Measurements from ENCODE around the gene CDRT15L2.
A peak's percentile ranks its signal among the peaks of the same experiment; 100 is the strongest.
"Not testable (repeated sequence)": the region's sequence is repeated elsewhere in the genome, so short reads cannot be mapped to it uniquely, and the experiment has no call there.

Gene CDRT15L2

GRCh38 chr17:20575071-20575470 is 4.5 kb upstream of the CDRT15L2 start:
- not testable (repeated sequence) for DNase-seq (ENCODE audit: low spot score)

GRCh38 chr17:20583891-20584577 is 4.5 kb downstream of the CDRT15L2 start:
- DNase-seq (ENCODE audit: low spot score), result not testable (repeated sequence)

GRCh38 chr17:20588744-20589453 is 9.4 kb downstream of the CDRT15L2 start:
- DNase-seq (ENCODE audit: low spot score), result peak; percentile 15

DNA sequence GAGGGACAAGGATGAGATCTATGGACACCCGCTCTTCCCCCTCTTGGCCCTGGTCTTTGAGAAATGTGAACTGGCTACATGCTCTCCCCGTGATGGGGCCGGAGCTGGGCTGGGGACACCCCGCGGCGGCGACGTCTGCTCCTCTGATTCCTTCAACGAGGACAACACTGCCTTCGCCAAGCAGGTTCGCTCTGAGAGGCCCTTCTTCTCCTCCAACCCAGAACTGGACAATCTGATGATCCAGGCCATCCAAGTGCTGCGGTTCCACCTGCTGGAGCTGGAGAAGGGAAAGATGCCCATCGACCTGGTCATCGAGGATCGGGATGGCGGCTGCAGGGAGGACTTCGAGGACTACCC is 9.9 kb downstream of the CDRT15L2 start:
- peak; percentile 69 for DNase-seq (ENCODE audit: low spot score)

- not testable (repeated sequence) for DNase-seq (ENCODE audit: low spot score)
Observed at GRCh38 chr17:20591040-20591439, 11.5 kb downstream of the CDRT15L2 start.

- DNase-seq (ENCODE audit: low spot score), result not testable (repeated sequence)
Observed at GRCh38 chr17:20605568-20605967, 26.0 kb downstream of the CDRT15L2 start.

DNA sequence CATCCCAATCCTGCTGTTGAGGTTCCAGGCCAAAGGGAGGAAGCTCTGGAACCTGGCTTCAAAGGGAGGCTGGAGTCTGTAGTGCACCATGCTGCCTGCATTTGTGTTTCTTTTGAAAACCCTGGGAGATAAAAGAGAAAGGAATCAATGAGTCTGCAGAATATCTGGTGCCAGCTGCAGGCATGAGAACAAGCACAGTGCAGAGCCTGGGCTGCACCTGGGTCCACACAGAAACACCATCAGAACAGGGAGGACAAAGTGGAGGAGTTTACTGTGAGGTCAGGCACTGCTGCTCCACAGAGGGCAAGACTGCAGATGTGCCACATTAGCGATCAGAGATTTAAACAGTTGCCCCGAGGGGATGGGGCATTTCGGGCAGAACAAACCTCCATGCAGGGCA is 30.0 kb downstream of the CDRT15L2 start:
- DNase-seq (ENCODE audit: low spot score), result not testable (repeated sequence)

GRCh38 chr17:20611309-20611708 is 31.8 kb downstream of the CDRT15L2 start:
- DNase-seq (ENCODE audit: low spot score), result no peak

DNA sequence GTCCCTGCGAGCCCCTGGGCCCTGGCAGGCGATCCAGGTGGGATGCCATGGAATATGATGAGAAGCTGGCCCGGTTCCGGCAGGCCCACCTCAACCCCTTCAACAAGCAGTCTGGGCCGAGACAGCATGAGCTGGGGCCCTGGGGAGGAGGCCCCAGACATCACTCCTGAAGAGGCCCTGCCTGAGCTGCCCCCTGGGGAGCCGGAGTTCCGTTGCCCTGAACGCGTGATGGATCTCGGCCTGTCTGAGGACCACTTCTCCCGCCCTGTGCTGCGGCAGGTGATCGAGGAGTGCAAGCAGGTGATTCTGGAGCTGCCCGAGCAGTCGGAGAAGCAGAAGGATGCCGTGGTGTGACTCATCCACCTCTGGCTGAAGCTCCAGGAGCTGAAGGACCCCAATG is 33.1 kb downstream of the CDRT15L2 start:
- no peak for DNase-seq (ENCODE audit: low spot score)

- no peak for DNase-seq (ENCODE audit: low spot score)
Observed at GRCh38 chr17:20613248-20613647, 33.7 kb downstream of the CDRT15L2 start.

GRCh38 chr17:20613905-20614304 is 34.4 kb downstream of the CDRT15L2 start:
- no peak for DNase-seq (ENCODE audit: low spot score)

GRCh38 chr17:20615461-20615860 is 35.9 kb downstream of the CDRT15L2 start:
- not testable (repeated sequence) for DNase-seq (ENCODE audit: low spot score)
